Measurements from ENCODE around the gene GNG13. TPM values are rescaled to one million over a fixed set of nuclear protein-coding genes. Genes with fewer than 3 reads are reported as not detected.

GNG13 gene
- total RNA-seq, 4 donors from 2014 or later, result not detected

GRCh38 chr16:781346-782010, 19.1 kb downstream of the GNG13 start:
- no peak for DNase-seq (ENCODE audit: low spot score in 2 of 2)
- WGBS, 2 donors, result 75 to 93% methylated on average over 7 of the region's 19 CpGs
- no peak for TF ChIP-seq POLR2A (IDR thresholded peaks at IDR 0.05)
- TF ChIP-seq, protein P1, sequence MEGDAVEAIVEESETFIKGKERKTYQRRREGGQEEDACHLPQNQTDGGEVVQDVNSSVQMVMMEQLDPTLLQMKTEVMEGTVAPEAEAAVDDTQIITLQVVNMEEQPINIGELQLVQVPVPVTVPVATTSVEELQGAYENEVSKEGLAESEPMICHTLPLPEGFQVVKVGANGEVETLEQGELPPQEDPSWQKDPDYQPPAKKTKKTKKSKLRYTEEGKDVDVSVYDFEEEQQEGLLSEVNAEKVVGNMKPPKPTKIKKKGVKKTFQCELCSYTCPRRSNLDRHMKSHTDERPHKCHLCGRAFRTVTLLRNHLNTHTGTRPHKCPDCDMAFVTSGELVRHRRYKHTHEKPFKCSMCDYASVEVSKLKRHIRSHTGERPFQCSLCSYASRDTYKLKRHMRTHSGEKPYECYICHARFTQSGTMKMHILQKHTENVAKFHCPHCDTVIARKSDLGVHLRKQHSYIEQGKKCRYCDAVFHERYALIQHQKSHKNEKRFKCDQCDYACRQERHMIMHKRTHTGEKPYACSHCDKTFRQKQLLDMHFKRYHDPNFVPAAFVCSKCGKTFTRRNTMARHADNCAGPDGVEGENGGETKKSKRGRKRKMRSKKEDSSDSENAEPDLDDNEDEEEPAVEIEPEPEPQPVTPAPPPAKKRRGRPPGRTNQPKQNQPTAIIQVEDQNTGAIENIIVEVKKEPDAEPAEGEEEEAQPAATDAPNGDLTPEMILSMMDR (IDR thresholded peaks at IDR 0.05), result no peak
- no peak overlapping the region for H3K4me3 ChIP-seq (ENCODE audit: low read depth, poor library complexity, severe bottlenecking)
- intact Hi-C loops (cut with DNase I; ENCODE audit: low total_unique reads), result loop anchor here (5.0 kb wide), 1 partner anchor 69 kb away; no protein-coding TSS in a partner anchor

GRCh38 chr16:780296-780695, 20.2 kb downstream of the GNG13 start:
- DNase-seq (ENCODE audit: low spot score in 2 of 2), result no peak
- TF ChIP-seq, protein P1 (IDR thresholded peaks at IDR 0.05), result no peak
- no peak for TF ChIP-seq POLR2A (IDR thresholded peaks at IDR 0.05)
- intact Hi-C loops (cut with DNase I; ENCODE audit: low total_unique reads), result loop anchor here (5.0 kb wide), 1 partner anchor 68 kb away; no protein-coding TSS in a partner anchor
- 83 to 87% methylated on average over 16 of the region's 16 CpGs for WGBS, 2 donors
- no peak overlapping the region for H3K4me3 ChIP-seq (ENCODE audit: low read depth, poor library complexity, severe bottlenecking)

DNA sequence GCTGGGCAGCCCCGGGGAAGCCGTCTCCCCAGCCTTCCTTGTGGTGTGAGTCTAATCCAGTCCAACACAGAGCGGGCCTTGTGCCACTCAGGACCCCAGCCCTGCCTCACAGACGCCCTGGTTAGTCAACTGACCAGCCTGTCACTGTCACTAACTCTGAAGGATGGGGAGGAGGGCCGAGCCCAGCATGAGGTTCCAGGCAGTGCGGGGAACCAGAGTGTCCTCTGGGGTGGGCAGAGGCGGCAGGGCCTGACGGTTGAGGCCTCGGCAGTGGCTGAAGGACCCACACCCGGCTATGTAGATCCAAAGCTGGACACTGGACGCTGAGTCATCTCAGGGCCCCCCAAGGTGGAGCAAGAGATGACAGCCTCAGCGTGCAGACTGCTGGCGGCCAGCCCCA, 21.0 kb downstream of the GNG13 start:
- WGBS, 2 donors, result 82 to 83% methylated on average over 9 to 13 of the region's 13 CpGs
- DNase-seq (ENCODE audit: low spot score in 2 of 2), result no peak
- intact Hi-C loops (cut with DNase I; ENCODE audit: low total_unique reads), result no loop called here
- no peak overlapping the region for H3K4me3 ChIP-seq (ENCODE audit: low read depth, poor library complexity, severe bottlenecking)
- TF ChIP-seq POLR2A (IDR thresholded peaks at IDR 0.05), result no peak
- TF ChIP-seq, protein P1 (IDR thresholded peaks at IDR 0.05), result no peak

DNA sequence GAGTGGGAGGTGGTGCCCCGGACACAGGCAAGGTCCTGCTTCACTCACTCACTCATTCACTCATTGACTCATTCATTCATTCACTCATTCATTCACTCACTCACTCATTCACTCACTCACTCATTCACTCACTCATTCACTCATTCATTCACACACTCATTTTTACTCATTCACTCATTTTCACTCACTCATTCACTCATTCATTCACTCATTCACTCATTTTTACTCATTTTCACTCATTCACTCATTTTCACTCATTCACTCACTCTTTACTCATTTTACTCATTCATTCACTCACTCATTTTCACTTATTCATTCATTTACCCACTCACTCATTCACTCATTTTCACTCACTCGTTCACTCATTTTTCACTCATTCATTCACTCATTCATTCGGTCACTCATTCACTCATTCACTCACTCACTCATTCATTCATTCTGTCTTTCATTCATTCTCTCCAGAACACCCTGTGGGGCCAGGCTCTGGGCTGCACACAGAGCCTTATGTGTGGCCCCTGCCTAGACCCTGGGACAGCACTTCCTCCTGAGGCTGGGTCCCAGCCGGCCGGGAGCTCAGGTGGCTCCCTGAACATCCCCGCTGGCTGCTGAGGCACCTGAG, 21.5 kb downstream of the GNG13 start:
- intact Hi-C loops (cut with DNase I; ENCODE audit: low total_unique reads), result no loop called here
- WGBS, 2 donors, result 87 to 89% methylated on average over 6 of the region's 6 CpGs
- TF ChIP-seq POLR2A (IDR thresholded peaks at IDR 0.05), result no peak
- TF ChIP-seq, protein P1 (IDR thresholded peaks at IDR 0.05), result no peak
- no peak overlapping the region for H3K4me3 ChIP-seq (ENCODE audit: low read depth, poor library complexity, severe bottlenecking)
- no peak for DNase-seq (ENCODE audit: low spot score in 2 of 2)

GRCh38 chr16:778447-778846, 22.1 kb downstream of the GNG13 start:
- 71 to 76% methylated on average over 11 of the region's 11 CpGs for WGBS, 2 donors
- TF ChIP-seq, protein P1 (IDR thresholded peaks at IDR 0.05), result no peak
- TF ChIP-seq POLR2A (IDR thresholded peaks at IDR 0.05), result no peak
- no peak for DNase-seq (ENCODE audit: low spot score in 2 of 2)
- intact Hi-C loops (cut with DNase I; ENCODE audit: low total_unique reads), result no loop called here
- no peak overlapping the region for H3K4me3 ChIP-seq (ENCODE audit: low read depth, poor library complexity, severe bottlenecking)

Measured in lower leg skin (tissue), 4 donors.